ENCODE results near the gene STX3.

STX3 gene

GRCh38 chr11:59802639-59803176 lies 47.5 kb downstream of the STX3 start:
- Histone ChIP-seq H3K36me3 (ENCODE audit: insufficient read depth, low read length) (peaks cover 21% of the 10 kb centered on the region), H3K9me3 (ENCODE audit: low read depth, low read length) (no peaks in the 10 kb centered on the region), H3K9ac (ENCODE audit: insufficient read length) (no peak overlapping the region), H3K27ac (no peak overlapping the region), H3K4me3 (no peak overlapping the region)
- TF ChIP-seq POLR2AphosphoS5 (IDR thresholded peaks at IDR 0.05; ENCODE audit: borderline replicate concordance, low read depth, low read length), result no peak
- no peak for TF ChIP-seq FOXP2 (optimal IDR thresholded peaks at IDR 0.05; ENCODE audit: control extremely low read depth, extremely low read length, insufficient read depth)
- TF ChIP-seq EZH2 (IDR thresholded peaks at IDR 0.05), result no peak
- peak; percentile 22 for DNase-seq (ENCODE audit: low read depth, low spot score)

- no peak for TF ChIP-seq EZH2 (IDR thresholded peaks at IDR 0.05)
- TF ChIP-seq POLR2AphosphoS5 (IDR thresholded peaks at IDR 0.05; ENCODE audit: borderline replicate concordance, low read depth, low read length), result no peak
- TF ChIP-seq FOXP2 (optimal IDR thresholded peaks at IDR 0.05; ENCODE audit: control extremely low read depth, extremely low read length, insufficient read depth), result no peak
- H3K27ac ChIP-seq, result no peak overlapping the region
- no peak overlapping the region for H3K4me3 ChIP-seq
- H3K36me3 ChIP-seq (ENCODE audit: insufficient read depth, low read length), result peaks cover 34% of the 10 kb centered on the region
- no peaks in the 10 kb centered on the region for H3K9me3 ChIP-seq (ENCODE audit: low read depth, low read length)
- DNase-seq (ENCODE audit: low read depth, low spot score), result no peak
- no peak overlapping the region for H3K9ac ChIP-seq (ENCODE audit: insufficient read length)
Observed at GRCh38 chr11:59804061-59804460, 48.9 kb downstream of the STX3 start.

- H3K9me3 ChIP-seq (ENCODE audit: low read depth, low read length), result no peaks in the 10 kb centered on the region
- no peak overlapping the region for H3K27ac ChIP-seq
- TF ChIP-seq POLR2AphosphoS5 (IDR thresholded peaks at IDR 0.05; ENCODE audit: borderline replicate concordance, low read depth, low read length) (no peak), FOXP2 (optimal IDR thresholded peaks at IDR 0.05; ENCODE audit: control extremely low read depth, extremely low read length, insufficient read depth) (no peak), EZH2 (IDR thresholded peaks at IDR 0.05) (no peak)
- no peak for DNase-seq (ENCODE audit: low read depth, low spot score)
- H3K36me3 ChIP-seq (ENCODE audit: insufficient read depth, low read length), result peaks cover 35% of the 10 kb centered on the region
- H3K9ac ChIP-seq (ENCODE audit: insufficient read length), result no peak overlapping the region
- no peak overlapping the region for H3K4me3 ChIP-seq
Observed at GRCh38 chr11:59807047-59807610, 52.0 kb downstream of the STX3 start.

- Histone ChIP-seq H3K9ac (ENCODE audit: insufficient read length) (peak within 1 kb of the TSS; percentile 97), H3K9me3 (ENCODE audit: low read depth, low read length) (no peaks in the 10 kb centered on the region), H3K4me3 (peak within 1 kb of the TSS; percentile 92), H3K27ac (no peak within 1 kb of the TSS), H3K36me3 (ENCODE audit: insufficient read depth, low read length) (peaks cover 35% of the 10 kb centered on the region)
- TF ChIP-seq EZH2 (IDR thresholded peaks at IDR 0.05) (no peak), FOXP2 (optimal IDR thresholded peaks at IDR 0.05; ENCODE audit: control extremely low read depth, extremely low read length, insufficient read depth) (peak; percentile 34), POLR2AphosphoS5 (IDR thresholded peaks at IDR 0.05; ENCODE audit: borderline replicate concordance, low read depth, low read length) (peak; percentile 93)
- DNase-seq (ENCODE audit: low read depth, low spot score), result peak; percentile 66
Observed at GRCh38 chr11:59810189-59810910, 55.2 kb downstream of the STX3 start, which contains the start of gene MRPL16. Gene MRPL16 (minus strand): TSS chr11:59810778. CDS start chr11:59810658, 120 bp downstream.

GRCh38 chr11:59810911-59811259 lies 55.7 kb downstream of the STX3 start:
- H3K4me3 ChIP-seq, result peak overlapping the region; percentile 92
- DNase-seq (ENCODE audit: low read depth, low spot score), result peak; percentile 28
- H3K36me3 ChIP-seq (ENCODE audit: insufficient read depth, low read length), result peaks cover 30% of the 10 kb centered on the region
- TF ChIP-seq POLR2AphosphoS5 (IDR thresholded peaks at IDR 0.05; ENCODE audit: borderline replicate concordance, low read depth, low read length) (peak; percentile 19; the same call in 1 of the 2 replicates), EZH2 (IDR thresholded peaks at IDR 0.05) (no peak)
- H3K27ac ChIP-seq, result no peak overlapping the region
- H3K9ac ChIP-seq (ENCODE audit: insufficient read length), result peak overlapping the region; percentile 97
- no peaks in the 10 kb centered on the region for H3K9me3 ChIP-seq (ENCODE audit: low read depth, low read length)

GRCh38 chr11:59812220-59812619 lies 57.0 kb downstream of the STX3 start:
- H3K27ac ChIP-seq, result no peak overlapping the region
- DNase-seq (ENCODE audit: low read depth, low spot score), result no peak
- no peaks in the 10 kb centered on the region for H3K9me3 ChIP-seq (ENCODE audit: low read depth, low read length)
- no peak overlapping the region for H3K9ac ChIP-seq (ENCODE audit: insufficient read length)
- H3K36me3 ChIP-seq (ENCODE audit: insufficient read depth, low read length), result peaks cover 19% of the 10 kb centered on the region
- TF ChIP-seq EZH2 (IDR thresholded peaks at IDR 0.05) (no peak), POLR2AphosphoS5 (IDR thresholded peaks at IDR 0.05; ENCODE audit: borderline replicate concordance, low read depth, low read length) (no peak), FOXP2 (optimal IDR thresholded peaks at IDR 0.05; ENCODE audit: control extremely low read depth, extremely low read length, insufficient read depth) (no peak)
- no peak overlapping the region for H3K4me3 ChIP-seq

GRCh38 chr11:59813364-59813763 lies 58.2 kb downstream of the STX3 start:
- Histone ChIP-seq H3K4me3 (no peak overlapping the region), H3K9me3 (ENCODE audit: low read depth, low read length) (no peaks in the 10 kb centered on the region), H3K36me3 (ENCODE audit: insufficient read depth, low read length) (peaks cover 7% of the 10 kb centered on the region), H3K27ac (no peak overlapping the region), H3K9ac (ENCODE audit: insufficient read length) (no peak overlapping the region)
- no peak for TF ChIP-seq EZH2 (IDR thresholded peaks at IDR 0.05)
- no peak for TF ChIP-seq POLR2AphosphoS5 (IDR thresholded peaks at IDR 0.05; ENCODE audit: borderline replicate concordance, low read depth, low read length)
- TF ChIP-seq FOXP2 (optimal IDR thresholded peaks at IDR 0.05; ENCODE audit: control extremely low read depth, extremely low read length, insufficient read depth), result no peak
- no peak for DNase-seq (ENCODE audit: low read depth, low spot score)

- H3K9ac ChIP-seq (ENCODE audit: insufficient read length), result no peak overlapping the region
- no peaks in the 10 kb centered on the region for H3K9me3 ChIP-seq (ENCODE audit: low read depth, low read length)
- H3K27ac ChIP-seq, result no peak overlapping the region
- H3K36me3 ChIP-seq (ENCODE audit: insufficient read depth, low read length), result 0 out of 2 replicates have a peak, but pooled peaks cover under 1% of the 10 kb centered on the region
- TF ChIP-seq FOXP2 (optimal IDR thresholded peaks at IDR 0.05; ENCODE audit: control extremely low read depth, extremely low read length, insufficient read depth) (no peak), EZH2 (IDR thresholded peaks at IDR 0.05) (no peak), POLR2AphosphoS5 (IDR thresholded peaks at IDR 0.05; ENCODE audit: borderline replicate concordance, low read depth, low read length) (no peak)
- no peak for DNase-seq (ENCODE audit: low read depth, low spot score)
- no peak overlapping the region for H3K4me3 ChIP-seq
Observed at GRCh38 chr11:59814021-59814420, 58.8 kb downstream of the STX3 start.

All from SK-N-MC (cell line).